Endothelial cell (in vitro differentiated cells): ENCODE measurements around the gene SH3PXD2A. TPM values are rescaled to one million over a fixed set of nuclear protein-coding genes. Genes with fewer than 3 reads are reported as not detected.

ENCODE experiments used
- DNase-seq: peaks from one replicate; pipeline ENCODE4 v3.0.0; 2021; ENCODE audit warnings: low spot score
- H3K27ac Mint-ChIP-seq: one replicate; pipeline ENCODE4 v1.8.0; 2021; ENCODE audit warnings: mixed read lengths, inconsistent platforms; ENCODE audit not compliant: unreplicated experiment
- H3K27me3 Mint-ChIP-seq: one replicate; pipeline ENCODE4 v1.8.0; 2021; ENCODE audit warnings: mild to moderate bottlenecking, moderate library complexity, mixed read lengths, inconsistent platforms; ENCODE audit not compliant: unreplicated experiment
- H3K36me3 Mint-ChIP-seq: one replicate; pipeline ENCODE4 v1.8.0; 2021; ENCODE audit warnings: mild to moderate bottlenecking, low read depth, mixed read lengths, inconsistent platforms; ENCODE audit not compliant: unreplicated experiment
- H3K4me1 Mint-ChIP-seq: one replicate; pipeline ENCODE4 v1.8.0; 2021; ENCODE audit warnings: mild to moderate bottlenecking, mixed read lengths, inconsistent platforms; ENCODE audit not compliant: unreplicated experiment
- H3K4me3 Mint-ChIP-seq: one replicate; pipeline ENCODE4 v1.8.0; 2021; ENCODE audit warnings: mild to moderate bottlenecking, mixed read lengths, inconsistent platforms; ENCODE audit not compliant: unreplicated experiment
- H3K9me3 Mint-ChIP-seq: one replicate; pipeline ENCODE4 v1.8.0; 2021; ENCODE audit warnings: mixed read lengths, inconsistent platforms; ENCODE audit not compliant: unreplicated experiment
- total RNA-seq: library from RNA; stranded (reverse); fragmentation: NEBNext Ultra II Directional; extraction: Animal tissue kit (Norgen Biotek cat#: 25700); gene quantifications from one replicate; pipeline ENCODE4 v1.2.1, GENCODE V29; 2021; ENCODE audit not compliant: unreplicated experiment
- TF ChIP-seq, protein P1 (sequence below): fragments of 200-600 bp; sonication (generic); IDR thresholded peaks from one replicate; pipeline ENCODE4 v1.5.0; 2021; ENCODE audit warnings: antibody characterized with exemption; ENCODE audit not compliant: unreplicated experiment

The SH3PXD2A gene
- total RNA-seq, 1 donor from 2014 or later, result 59.9 TPM

DNA sequence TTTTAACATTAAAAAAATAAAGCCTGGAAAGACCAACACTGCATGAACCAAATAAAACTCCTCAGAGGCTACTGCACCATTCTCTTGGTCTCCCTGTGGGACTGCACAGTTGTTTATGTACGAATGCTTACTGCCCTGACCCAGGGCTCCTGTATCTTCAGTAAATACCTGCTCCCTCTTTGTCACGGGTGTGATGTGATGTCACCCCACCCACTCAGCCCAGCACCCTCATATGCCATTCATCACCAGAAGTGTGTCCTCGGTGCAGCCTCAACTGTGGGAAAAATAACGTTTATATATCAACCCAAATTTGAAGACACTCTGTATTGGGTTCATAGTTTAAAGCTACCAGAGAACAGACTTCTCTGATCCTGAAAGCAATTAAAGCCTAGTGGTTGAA lies 14.0 kb upstream of the SH3PXD2A start:
- H3K4me3 Mint-ChIP-seq, result no peak overlapping the region
- no peak overlapping the region for H3K27ac Mint-ChIP-seq
- H3K27me3 Mint-ChIP-seq, result peaks cover 5% of the 10 kb centered on the region
- H3K4me1 Mint-ChIP-seq, result no peaks in the 10 kb centered on the region
- no peaks in the 10 kb centered on the region for H3K9me3 Mint-ChIP-seq
- no peaks in the 10 kb centered on the region for H3K36me3 Mint-ChIP-seq
- no peak for DNase-seq
- TF ChIP-seq, protein P1, sequence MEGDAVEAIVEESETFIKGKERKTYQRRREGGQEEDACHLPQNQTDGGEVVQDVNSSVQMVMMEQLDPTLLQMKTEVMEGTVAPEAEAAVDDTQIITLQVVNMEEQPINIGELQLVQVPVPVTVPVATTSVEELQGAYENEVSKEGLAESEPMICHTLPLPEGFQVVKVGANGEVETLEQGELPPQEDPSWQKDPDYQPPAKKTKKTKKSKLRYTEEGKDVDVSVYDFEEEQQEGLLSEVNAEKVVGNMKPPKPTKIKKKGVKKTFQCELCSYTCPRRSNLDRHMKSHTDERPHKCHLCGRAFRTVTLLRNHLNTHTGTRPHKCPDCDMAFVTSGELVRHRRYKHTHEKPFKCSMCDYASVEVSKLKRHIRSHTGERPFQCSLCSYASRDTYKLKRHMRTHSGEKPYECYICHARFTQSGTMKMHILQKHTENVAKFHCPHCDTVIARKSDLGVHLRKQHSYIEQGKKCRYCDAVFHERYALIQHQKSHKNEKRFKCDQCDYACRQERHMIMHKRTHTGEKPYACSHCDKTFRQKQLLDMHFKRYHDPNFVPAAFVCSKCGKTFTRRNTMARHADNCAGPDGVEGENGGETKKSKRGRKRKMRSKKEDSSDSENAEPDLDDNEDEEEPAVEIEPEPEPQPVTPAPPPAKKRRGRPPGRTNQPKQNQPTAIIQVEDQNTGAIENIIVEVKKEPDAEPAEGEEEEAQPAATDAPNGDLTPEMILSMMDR, result no peak

DNA sequence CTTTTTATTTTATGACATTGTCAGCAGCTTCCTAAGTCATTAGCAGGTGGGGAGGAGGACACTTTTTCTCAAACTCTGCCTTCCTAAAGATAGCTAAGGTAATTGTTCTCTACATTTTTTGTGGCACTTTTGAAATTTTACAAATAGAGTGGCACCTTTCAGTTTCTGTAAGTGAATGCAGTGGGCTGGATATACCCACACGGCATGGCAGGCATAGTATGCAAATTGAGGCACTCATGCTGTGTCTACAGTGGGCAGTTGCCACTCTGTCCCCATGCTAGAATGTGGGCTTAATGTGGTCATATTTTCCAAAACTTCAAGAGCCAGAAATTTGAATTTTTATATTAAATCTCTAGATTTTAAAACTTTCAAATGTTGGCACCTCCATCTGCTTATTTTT lies 12.8 kb upstream of the SH3PXD2A start:
- peaks cover 5% of the 10 kb centered on the region for H3K9me3 Mint-ChIP-seq
- no peak overlapping the region for H3K4me3 Mint-ChIP-seq
- H3K27me3 Mint-ChIP-seq, result peaks cover 5% of the 10 kb centered on the region
- no peak for DNase-seq
- no peaks in the 10 kb centered on the region for H3K4me1 Mint-ChIP-seq
- TF ChIP-seq, protein P1, result no peak
- H3K27ac Mint-ChIP-seq, result no peak overlapping the region
- no peaks in the 10 kb centered on the region for H3K36me3 Mint-ChIP-seq

DNA sequence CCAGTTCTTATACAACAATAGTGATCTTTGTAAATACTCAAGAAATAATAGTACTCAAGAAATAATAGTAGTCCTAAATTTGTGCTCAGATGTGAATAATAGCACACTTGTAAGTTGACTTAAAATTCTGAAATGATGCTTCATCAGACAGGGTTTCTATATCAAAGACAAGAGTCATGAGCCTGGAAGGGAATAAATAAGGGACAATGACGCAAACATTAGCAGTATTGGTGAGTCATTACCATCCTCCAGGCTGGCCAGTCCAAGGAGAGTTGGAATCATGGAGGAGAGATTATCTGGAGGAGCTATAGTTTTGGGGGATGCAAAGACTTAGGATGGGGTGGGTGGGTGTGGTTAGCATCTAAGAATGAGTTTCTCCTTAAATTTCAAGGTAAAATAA lies 6.1 kb upstream of the SH3PXD2A start:
- peaks cover 6% of the 10 kb centered on the region for H3K27me3 Mint-ChIP-seq
- H3K27ac Mint-ChIP-seq, result no peak overlapping the region
- peaks cover 1% of the 10 kb centered on the region for H3K36me3 Mint-ChIP-seq
- TF ChIP-seq, protein P1, result no peak
- peaks cover 6% of the 10 kb centered on the region for H3K4me1 Mint-ChIP-seq
- peaks cover 5% of the 10 kb centered on the region for H3K9me3 Mint-ChIP-seq
- no peak for DNase-seq
- no peak overlapping the region for H3K4me3 Mint-ChIP-seq

DNA sequence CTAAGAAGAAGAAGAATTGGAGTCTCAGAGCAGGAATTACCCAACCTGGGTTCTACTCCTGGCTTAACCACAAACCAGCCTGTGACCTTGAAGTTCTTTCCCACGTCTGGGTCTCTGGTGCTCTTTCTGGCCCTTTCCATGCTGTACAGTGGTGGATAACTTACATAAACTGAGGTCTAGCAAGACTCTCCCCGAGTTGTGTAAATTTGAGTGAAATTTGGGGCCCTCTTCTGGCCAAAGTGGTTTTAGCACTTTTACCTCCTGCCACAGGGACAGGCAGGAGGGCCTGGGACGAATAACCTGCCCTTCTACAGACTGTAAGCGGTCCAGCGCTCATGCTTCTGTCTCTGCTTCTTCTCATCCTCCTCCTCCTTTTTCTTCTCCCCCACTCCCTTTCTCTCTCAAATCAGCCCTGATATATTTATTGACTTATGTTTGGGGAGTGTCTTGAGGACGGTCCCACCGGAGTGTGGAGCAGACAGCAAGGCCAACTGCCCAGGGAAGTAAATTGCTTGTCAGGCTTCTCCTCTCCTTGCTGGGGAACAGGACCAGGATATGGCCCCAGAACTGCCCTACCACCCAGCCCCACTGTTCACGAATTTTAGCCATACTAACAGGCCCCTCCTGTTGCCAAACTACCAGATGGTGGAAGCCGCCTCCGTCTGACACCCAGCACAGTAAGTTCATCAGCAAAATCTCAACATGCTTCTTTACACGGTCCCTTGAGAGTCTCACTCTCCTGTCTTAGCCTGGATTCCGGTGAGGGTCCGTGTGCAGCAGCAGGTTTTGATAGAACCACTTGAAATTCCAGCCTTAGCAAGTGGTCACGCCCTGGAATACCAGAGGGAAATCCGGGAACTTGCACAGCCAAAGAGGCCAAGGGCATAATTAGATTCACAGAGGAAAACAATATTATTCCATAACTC lies 4.0 kb upstream of the SH3PXD2A start:
- peaks cover 5% of the 10 kb centered on the region for H3K9me3 Mint-ChIP-seq
- H3K4me1 Mint-ChIP-seq, result peaks cover 15% of the 10 kb centered on the region
- no peak overlapping the region for H3K27ac Mint-ChIP-seq
- peak; percentile 77 for DNase-seq
- H3K4me3 Mint-ChIP-seq, result no peak overlapping the region
- H3K36me3 Mint-ChIP-seq, result peaks cover 4% of the 10 kb centered on the region
- TF ChIP-seq, protein P1, result peak; percentile 44
- H3K27me3 Mint-ChIP-seq, result peaks cover 10% of the 10 kb centered on the region

DNA sequence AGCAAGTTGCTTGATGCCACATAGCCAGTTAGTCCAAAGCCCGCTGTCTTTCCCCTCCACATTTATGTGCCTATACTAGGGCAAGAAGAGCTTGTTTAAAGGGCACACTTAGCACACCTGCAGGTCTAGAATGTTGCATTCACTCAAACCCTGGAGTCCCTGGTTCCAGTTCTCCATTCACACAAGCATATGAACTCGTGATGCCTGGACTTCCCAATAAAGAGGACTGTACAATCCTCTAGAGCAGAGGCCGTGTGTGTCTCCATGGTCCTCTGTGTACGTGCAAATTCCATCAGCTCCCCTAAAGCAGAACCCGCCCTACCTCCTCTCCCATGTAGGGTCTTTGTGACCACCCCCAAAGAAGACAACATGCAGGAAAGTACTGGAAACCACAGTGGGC lies 3.0 kb upstream of the SH3PXD2A start:
- Mint-ChIP-seq H3K9me3 (no peaks in the 10 kb centered on the region), H3K4me1 (peaks cover 25% of the 10 kb centered on the region)
- TF ChIP-seq, protein P1, result no peak

More for the DNA sequence above, 3.0 kb upstream of the SH3PXD2A start:
- H3K27ac Mint-ChIP-seq, result no peak overlapping the region
- H3K36me3 Mint-ChIP-seq, result peaks cover 4% of the 10 kb centered on the region
- peaks cover 19% of the 10 kb centered on the region for H3K27me3 Mint-ChIP-seq
- H3K4me3 Mint-ChIP-seq, result no peak overlapping the region
- no peak for DNase-seq
